GM19324 (cell line): ENCODE data around the gene ZC3H7A.
A peak's percentile ranks its signal among the peaks of the same experiment; 100 is the strongest.

Source experiments
- ATAC-seq: cut with Tn5 transposase; IDR thresholded peaks from one replicate; pipeline ENCODE4 v1.9.1; 2021; ENCODE audit warnings: mild to moderate bottlenecking, moderate library complexity; ENCODE audit not compliant: unreplicated experiment, low FRiP score

The ZC3H7A gene

DNA sequence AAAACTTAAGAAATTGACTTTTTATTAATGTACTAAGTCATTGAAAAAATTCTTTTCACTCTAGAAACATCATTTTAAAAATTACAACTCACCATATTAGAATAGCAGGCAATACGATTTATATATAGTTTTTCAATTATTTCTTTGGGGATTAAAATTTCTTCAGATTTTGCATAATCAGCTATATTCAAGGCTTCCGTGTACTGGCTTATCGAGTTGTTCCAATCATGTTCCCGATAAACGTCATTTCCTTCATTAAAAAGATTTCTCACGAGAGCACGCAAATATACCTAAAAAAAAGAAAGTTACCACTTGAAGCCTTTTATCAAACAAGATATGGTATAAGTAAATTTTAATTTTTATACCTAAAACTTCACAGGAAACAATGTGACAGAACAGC, 18.0 kb downstream of the ZC3H7A start:
- no peak for ATAC-seq

DNA sequence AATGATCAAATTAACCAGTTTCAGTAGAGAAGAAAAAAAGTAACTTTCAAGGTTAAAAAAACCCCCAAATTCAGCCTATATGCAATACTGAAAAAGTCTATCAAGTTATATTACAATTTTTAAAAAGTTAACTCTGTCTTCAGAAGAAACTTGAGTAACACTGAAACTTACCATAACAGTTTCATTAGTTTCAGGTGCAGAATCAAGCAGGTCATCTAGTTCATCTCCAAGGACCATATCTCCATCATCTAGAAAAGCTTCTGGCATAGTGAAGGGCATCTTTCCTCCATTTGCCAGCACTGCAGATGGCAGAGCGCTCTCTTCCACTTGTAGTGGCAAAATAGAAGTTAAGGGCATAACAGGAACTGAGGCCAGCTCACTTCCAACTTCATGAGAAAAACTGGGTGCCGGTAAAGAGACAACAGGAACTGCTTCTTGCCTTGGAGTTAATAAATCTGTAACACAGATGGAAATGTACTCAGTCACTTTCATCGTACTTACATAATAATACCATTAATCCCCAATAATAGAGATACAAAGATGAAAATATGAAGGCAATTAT, 22.9 kb downstream of the ZC3H7A start:
- no peak for ATAC-seq

GRCh38 chr16:11768849-11769248, 28.2 kb downstream of the ZC3H7A start:
- peak; percentile 53 for ATAC-seq

- ATAC-seq, result no peak
These were observed 34.6 kb downstream of the ZC3H7A start for GRCh38 chr16:11762431-11762830.

- ATAC-seq, result no peak
These were observed 37.1 kb downstream of the ZC3H7A start for GRCh38 chr16:11759997-11760396.

GRCh38 chr16:11759163-11759834, 37.8 kb downstream of the ZC3H7A start:
- ATAC-seq, result no peak

- no peak for ATAC-seq
These were observed 39.1 kb downstream of the ZC3H7A start for GRCh38 chr16:11757671-11758545.

DNA sequence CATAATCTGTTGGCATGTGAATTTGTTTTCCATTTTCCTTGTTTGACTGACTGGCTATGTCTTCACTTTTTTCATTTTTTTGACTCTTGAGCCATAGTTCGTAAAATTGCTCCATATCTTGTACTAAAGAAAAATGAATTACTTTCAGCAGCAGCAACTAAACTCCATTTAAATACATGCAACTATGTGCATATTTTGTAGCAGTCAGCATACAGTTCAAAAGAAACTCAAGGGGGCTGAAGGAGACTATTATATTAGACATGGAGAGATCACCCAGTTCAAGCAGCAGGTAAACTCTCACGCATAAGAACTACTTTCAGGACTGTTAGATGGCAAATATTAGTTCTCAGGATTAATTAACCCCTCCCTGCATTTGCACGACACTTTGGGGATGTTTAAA, 40.8 kb downstream of the ZC3H7A start:
- ATAC-seq, result no peak

DNA sequence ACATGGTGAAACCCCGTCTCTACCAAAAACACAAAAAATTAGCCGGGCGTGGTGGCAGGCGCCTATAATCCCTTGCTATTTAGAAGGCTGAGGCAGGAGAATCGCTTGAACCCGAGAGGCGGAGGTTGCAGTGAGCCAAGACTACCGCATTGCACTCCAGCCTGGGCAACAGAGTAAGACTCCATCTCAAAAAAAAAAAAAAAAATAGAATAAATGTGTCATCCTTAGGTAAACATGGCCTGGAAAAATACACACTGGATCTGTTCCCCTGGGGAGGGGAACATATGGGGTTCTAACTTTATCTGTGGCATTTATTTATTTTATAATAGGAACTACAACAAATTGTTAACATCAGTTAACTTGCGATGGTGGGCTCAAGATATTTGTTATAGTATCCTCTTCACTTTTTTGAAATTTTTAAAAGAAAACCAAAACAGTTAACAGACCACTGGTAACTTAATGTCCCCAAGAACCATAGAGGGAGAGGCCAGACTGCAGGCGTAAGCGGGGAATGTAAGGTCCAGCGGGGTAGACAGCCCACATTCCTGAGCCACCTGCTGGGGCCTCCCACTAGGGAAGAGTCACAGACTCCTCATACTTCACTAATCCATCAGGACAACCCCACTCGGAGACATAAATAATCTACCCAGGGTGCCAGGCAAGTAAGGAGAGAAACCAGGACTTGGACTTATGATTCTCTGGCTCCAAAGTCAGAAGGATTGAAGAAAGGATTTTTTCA, 41.9 kb downstream of the ZC3H7A start:
- ATAC-seq, result no peak

DNA sequence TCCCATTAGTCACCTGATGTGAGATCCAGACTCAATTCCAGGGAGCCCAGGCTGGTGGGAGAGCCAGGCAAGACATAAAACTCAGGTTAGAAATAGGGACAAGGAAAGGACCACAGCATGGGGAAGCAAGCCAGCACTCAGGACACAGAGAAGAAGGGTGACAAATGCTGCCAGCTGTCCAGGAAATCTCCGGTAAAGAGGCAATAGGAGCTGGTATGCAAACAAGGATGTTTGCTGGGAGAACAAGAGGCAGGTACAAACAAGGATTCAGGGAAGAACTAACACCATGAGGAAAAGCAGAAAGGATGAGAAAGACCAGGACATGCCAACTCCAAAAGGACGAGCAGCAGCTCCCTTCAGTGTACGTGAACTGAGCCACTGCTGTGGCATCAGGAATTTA, 44.2 kb downstream of the ZC3H7A start:
- ATAC-seq, result no peak

DNA sequence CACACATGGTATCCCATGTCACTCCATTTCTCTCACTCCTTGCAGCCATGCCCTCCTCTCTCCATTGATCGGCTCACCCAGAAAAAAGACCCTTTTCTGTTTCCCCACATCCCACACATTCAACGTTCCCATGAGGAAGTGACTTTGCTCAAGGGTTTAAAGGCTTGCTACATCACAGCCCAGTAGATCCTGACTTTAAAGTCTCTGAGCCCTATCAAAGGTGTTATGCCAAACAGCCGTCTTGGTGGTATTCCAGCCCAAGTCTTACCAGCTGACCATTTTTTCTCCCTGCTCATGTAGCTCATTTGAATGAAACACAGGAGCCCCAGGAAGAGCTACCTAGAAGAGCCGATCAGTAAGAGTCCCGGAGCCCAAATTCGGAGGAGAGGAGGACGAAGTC, 47.0 kb downstream of the ZC3H7A start:
- no peak for ATAC-seq

DNA sequence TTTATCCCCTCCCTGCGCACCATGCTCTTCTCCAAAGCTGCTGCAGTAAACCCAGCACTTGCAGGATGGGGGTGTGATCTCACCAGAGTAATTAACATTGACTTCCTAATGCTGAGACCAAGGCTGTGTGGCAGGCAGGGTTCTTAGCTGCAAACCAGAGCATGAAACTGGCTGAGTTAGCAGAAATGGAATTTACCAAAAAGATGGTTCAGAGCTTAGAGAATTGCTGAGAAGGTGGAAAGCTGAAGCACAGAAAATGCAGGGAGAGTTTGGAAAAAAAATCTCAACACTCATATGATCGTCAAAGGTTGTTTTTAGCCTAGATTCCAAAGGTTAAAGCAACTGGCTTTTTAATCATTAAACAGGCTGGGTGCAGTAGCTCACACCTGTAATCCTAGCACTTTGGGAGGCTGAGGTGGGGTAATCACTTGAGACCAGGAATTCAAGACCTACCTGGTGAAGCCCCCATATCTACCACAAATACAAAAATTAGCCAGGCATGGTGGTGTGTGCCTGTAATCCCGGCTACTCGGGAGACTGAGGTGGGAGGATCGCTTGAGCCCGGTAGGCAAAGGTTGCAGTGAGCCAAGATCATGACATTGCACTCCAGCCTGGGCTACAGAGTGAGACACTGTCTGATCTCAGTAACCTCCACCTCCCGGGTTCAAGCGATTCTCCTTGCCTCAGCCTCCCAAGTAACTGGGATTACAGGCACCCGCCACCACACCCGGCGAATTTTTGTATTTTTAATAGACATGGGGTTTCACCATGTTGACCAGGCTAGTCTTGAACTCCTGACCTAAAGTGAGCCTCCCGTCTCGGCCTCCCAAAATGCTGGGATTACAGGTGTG, 48.4 kb downstream of the ZC3H7A start:
- no peak for ATAC-seq

DNA sequence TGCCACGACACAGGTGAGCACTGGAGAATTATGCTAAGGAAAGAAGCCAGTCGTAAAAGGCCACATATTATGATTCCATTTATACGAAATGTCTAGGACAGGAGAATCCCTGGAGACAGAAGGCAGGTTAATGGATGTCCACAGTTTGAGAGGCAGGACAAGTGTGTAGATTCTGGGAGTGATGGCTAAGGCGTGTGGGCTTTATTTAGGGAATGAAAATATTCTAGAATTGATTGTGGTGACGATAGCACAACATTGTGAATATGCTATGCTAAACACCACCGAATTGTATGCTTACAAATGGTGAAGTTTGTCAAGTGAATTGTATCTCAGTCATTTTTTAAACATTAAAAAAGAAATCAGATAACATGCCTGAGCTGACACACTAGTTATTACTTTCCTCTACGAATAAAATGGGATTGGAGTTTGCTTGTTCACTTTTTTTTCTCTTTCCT, 49.1 kb downstream of the ZC3H7A start:
- no peak for ATAC-seq

DNA sequence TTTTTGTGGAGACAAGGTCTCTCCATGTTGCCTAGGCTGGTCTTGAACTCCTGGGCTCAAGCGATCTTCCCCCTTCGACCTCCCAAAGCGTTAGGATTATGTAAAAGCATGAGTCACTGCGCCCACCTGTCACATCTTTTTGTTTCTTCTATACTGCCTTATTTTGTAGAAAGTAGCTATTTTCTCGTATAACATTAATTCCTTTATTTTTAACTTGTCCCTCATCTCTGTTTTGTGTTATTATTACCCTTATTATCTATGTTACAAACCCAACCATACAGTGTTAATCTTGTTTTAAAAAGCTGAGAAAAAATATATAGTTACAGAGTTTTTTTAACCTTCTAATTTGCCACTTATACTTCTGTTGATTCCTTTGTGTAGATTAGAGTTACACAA, 53.0 kb downstream of the ZC3H7A start:
- no peak for ATAC-seq

GRCh38 chr16:11743308-11744074, 53.6 kb downstream of the ZC3H7A start:
- ATAC-seq, result no peak

- ATAC-seq, result peak; percentile 92
These were observed 54.3 kb downstream of the ZC3H7A start, which contains the start of gene TXNDC11 for GRCh38 chr16:11742536-11743307. TXNDC11 (minus strand) TSS chr16:11742857; CDS start chr16:11742730, 127 bp downstream.

GRCh38 chr16:11742093-11742535, 54.9 kb downstream of the ZC3H7A start:
- peak; percentile 21 for ATAC-seq

- ATAC-seq, result no peak
These were observed 56.5 kb downstream of the ZC3H7A start for GRCh38 chr16:11740567-11740966.
